Smooth muscle cell (in vitro differentiated cells): Measurements from ENCODE around the gene KRTAP2-4. TPM values are rescaled to one million over a fixed set of nuclear protein-coding genes. Genes with fewer than 3 reads are reported as not detected.
"Not testable (repeated sequence)": the region's sequence is repeated elsewhere in the genome, so short reads cannot be mapped to it uniquely, and the experiment has no call there.

Experiments
- DNase-seq: peaks from one replicate; lab custom pipeline; 2025; ENCODE audit not compliant: unreplicated experiment; lab: John Stamatoyannopoulos, UW
- H2AFZ ChIP-seq: fragments of 200-600 bp; sonication (generic); 2 replicates; pipeline ENCODE4 v1.6.0; 2016; ENCODE audit warnings: antibody characterized with exemption, low read depth, mild to moderate bottlenecking
- H3F3A ChIP-seq: fragments of 200-600 bp; sonication (generic); 2 replicates; pipeline ENCODE4 v1.6.0; 2017; ENCODE audit warnings: antibody characterized with exemption, low read depth
- H3K27ac ChIP-seq: fragments of 200-600 bp; sonication (generic); 2 replicates; pipeline ENCODE4 v1.5.1; 2016; ENCODE audit warnings: low read depth, mild to moderate bottlenecking
- H3K27me3 ChIP-seq: fragments of 200-600 bp; sonication (generic); 2 replicates; pipeline ENCODE4 v1.6.1; 2016; ENCODE audit warnings: low read depth, mild to moderate bottlenecking
- H3K36me3 ChIP-seq: fragments of 200-600 bp; sonication (generic); 2 replicates; pipeline ENCODE4 v1.5.1; 2016; ENCODE audit warnings: low read depth
- H3K4me1 ChIP-seq: fragments of 200-600 bp; sonication (generic); 2 replicates; pipeline ENCODE4 v1.5.1; 2016; ENCODE audit warnings: low read depth
- H3K4me2 ChIP-seq: fragments of 200-600 bp; sonication (generic); 2 replicates; pipeline ENCODE4 v1.6.0; 2016; ENCODE audit warnings: mild to moderate bottlenecking
- H3K4me3 ChIP-seq: fragments of 200-600 bp; sonication (generic); 2 replicates; pipeline ENCODE4 v1.5.1; 2016; ENCODE audit warnings: mild to moderate bottlenecking
- H3K79me2 ChIP-seq: fragments of 200-600 bp; sonication (generic); 2 replicates; pipeline ENCODE4 v1.6.0; 2016; ENCODE audit warnings: low read depth, mild to moderate bottlenecking
- H3K9ac ChIP-seq: fragments of 200-600 bp; sonication (generic); 2 replicates; pipeline ENCODE4 v1.6.0; 2016; ENCODE audit warnings: low read depth
- H3K9me3 ChIP-seq: fragments of 200-600 bp; sonication (generic); replicated peaks from 2 replicates; pipeline ENCODE4 v1.5.1; 2016; ENCODE audit warnings: low read depth
- H4K20me1 ChIP-seq: fragments of 200-600 bp; sonication (generic); 2 replicates; pipeline ENCODE4 v1.6.0; 2016; ENCODE audit warnings: low read depth
- WGBS: methylation state at CpG from one replicate; pipeline ENCODE4 v1.1.7; 2016; ENCODE audit warnings: low lambda C conversion rate; 5-methylcytosine and 5-hydroxymethylcytosine counted together
- polyA plus RNA-seq: library from polyadenylated mRNA; unstranded; fragments of >200 nt; fragmentation: Nextera tagmentation; extraction: Ambion mirVana; gene quantifications from 2 replicates; pipeline ENCODE4 v1.2.1, GENCODE V29; 2016
- total RNA-seq: library from RNA; depleted of rRNA; stranded (reverse); fragments of >200 nt; gene quantifications from 2 replicates; pipeline ENCODE4 v1.2.3, GENCODE V29; 2014
- TF ChIP-seq, protein P1 (sequence below): fragments of 200-600 bp; sonication (generic); IDR thresholded peaks from 2 replicates; pipeline ENCODE4 v1.5.1; 2017; ENCODE audit warnings: borderline replicate concordance, mild to moderate bottlenecking, antibody characterized with exemption; ENCODE audit not compliant: insufficient read depth, poor library complexity, severe bottlenecking

The KRTAP2-4 gene
- total and polyA plus RNA-seq, 2 experiments from 2014 or later = not detected

- Histone ChIP-seq H2AFZ (no peak overlapping the region), H3K9me3 (no peaks in the 10 kb centered on the region), H4K20me1 (no peaks in the 10 kb centered on the region), H3K36me3 (no peaks in the 10 kb centered on the region), H3K4me1 (peaks cover 4% of the 10 kb centered on the region), H3K27me3 (no peaks in the 10 kb centered on the region), H3K9ac (peak overlapping the region; percentile 42), H3F3A (no peaks in the 10 kb centered on the region), H3K4me3 (no peak overlapping the region), H3K4me2 (peak overlapping the region; percentile 46), H3K79me2 (no peaks in the 10 kb centered on the region), H3K27ac (peak overlapping the region; percentile 89)
- TF ChIP-seq, protein P1, sequence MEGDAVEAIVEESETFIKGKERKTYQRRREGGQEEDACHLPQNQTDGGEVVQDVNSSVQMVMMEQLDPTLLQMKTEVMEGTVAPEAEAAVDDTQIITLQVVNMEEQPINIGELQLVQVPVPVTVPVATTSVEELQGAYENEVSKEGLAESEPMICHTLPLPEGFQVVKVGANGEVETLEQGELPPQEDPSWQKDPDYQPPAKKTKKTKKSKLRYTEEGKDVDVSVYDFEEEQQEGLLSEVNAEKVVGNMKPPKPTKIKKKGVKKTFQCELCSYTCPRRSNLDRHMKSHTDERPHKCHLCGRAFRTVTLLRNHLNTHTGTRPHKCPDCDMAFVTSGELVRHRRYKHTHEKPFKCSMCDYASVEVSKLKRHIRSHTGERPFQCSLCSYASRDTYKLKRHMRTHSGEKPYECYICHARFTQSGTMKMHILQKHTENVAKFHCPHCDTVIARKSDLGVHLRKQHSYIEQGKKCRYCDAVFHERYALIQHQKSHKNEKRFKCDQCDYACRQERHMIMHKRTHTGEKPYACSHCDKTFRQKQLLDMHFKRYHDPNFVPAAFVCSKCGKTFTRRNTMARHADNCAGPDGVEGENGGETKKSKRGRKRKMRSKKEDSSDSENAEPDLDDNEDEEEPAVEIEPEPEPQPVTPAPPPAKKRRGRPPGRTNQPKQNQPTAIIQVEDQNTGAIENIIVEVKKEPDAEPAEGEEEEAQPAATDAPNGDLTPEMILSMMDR = no peak
- 24% methylated on average over 2 of the region's 2 CpGs for WGBS
- no peak for DNase-seq
Measured at GRCh38 chr17:41049110-41049509, 16.6 kb downstream of the KRTAP2-4 start.

DNA sequence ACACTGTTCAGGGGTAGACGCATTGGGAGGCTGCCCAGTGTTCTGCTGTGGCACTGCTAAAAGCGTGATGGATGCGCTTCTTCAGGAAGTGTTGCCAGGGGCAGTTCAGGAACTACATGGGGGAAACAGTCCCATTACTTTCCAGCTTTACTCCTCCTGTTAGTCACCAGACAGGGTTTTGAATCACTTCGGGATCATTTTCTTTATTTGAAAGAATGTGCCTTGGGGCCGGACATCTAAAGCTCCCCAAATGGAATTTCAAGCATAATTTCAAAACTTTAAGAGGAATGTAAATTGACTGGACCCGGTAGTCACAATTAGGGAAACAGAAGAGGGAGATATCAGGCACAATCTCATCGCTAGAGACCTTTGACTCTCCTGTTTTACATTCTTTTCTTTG, 17.2 kb downstream of the KRTAP2-4 start:
- Histone ChIP-seq H3K27me3 (no peaks in the 10 kb centered on the region), H4K20me1 (no peaks in the 10 kb centered on the region), H3F3A (no peaks in the 10 kb centered on the region), H3K79me2 (no peaks in the 10 kb centered on the region), H3K9me3 (no peaks in the 10 kb centered on the region), H3K4me1 (peaks cover 4% of the 10 kb centered on the region), H3K27ac (peak overlapping the region; percentile 89), H3K4me3 (no peak overlapping the region), H3K4me2 (peak overlapping the region; percentile 46), H3K9ac (peak overlapping the region; percentile 42), H3K36me3 (no peaks in the 10 kb centered on the region), H2AFZ (no peak overlapping the region)
- 33% methylated on average over 7 of the region's 7 CpGs for WGBS
- TF ChIP-seq, protein P1 = no peak
- no peak for DNase-seq

- not testable (repeated sequence) for H3K4me2 ChIP-seq, H3K36me3 ChIP-seq, H4K20me1 ChIP-seq, H3K9ac ChIP-seq, DNase-seq, H3K4me1 ChIP-seq, H3F3A ChIP-seq, H3K4me3 ChIP-seq, H3K79me2 ChIP-seq, H3K9me3 ChIP-seq, H2AFZ ChIP-seq, H3K27me3 ChIP-seq
- 89% methylated on average over 9 of the region's 33 CpGs for WGBS
- peak within 1 kb of the TSS; percentile 89 for H3K27ac ChIP-seq
Measured at GRCh38 chr17:41046735-41047465, 18.8 kb downstream of the KRTAP2-4 start, which contains the start of gene KRTAP2-1. KRTAP2-1 (minus strand) TSS chr17:41047316; CDS start chr17:41047267, 49 bp downstream.

GRCh38 chr17:41042953-41043352, 22.7 kb downstream of the KRTAP2-4 start:
- H3K4me1 ChIP-seq = no peaks in the 10 kb centered on the region
- no peaks in the 10 kb centered on the region for H4K20me1 ChIP-seq
- no peaks in the 10 kb centered on the region for H3F3A ChIP-seq
- H3K79me2 ChIP-seq = no peaks in the 10 kb centered on the region
- H3K27me3 ChIP-seq = no peaks in the 10 kb centered on the region
- H3K9me3 ChIP-seq = no peaks in the 10 kb centered on the region
- no peak overlapping the region for H3K4me3 ChIP-seq
- no peak overlapping the region for H3K9ac ChIP-seq
- TF ChIP-seq, protein P1 = no peak
- H2AFZ ChIP-seq = no peak overlapping the region
- DNase-seq = no peak
- H3K27ac ChIP-seq = no peak overlapping the region
- no peaks in the 10 kb centered on the region for H3K36me3 ChIP-seq
- WGBS = 100% methylated on average over 1 of the region's 1 CpG
- no peak overlapping the region for H3K4me2 ChIP-seq

DNA sequence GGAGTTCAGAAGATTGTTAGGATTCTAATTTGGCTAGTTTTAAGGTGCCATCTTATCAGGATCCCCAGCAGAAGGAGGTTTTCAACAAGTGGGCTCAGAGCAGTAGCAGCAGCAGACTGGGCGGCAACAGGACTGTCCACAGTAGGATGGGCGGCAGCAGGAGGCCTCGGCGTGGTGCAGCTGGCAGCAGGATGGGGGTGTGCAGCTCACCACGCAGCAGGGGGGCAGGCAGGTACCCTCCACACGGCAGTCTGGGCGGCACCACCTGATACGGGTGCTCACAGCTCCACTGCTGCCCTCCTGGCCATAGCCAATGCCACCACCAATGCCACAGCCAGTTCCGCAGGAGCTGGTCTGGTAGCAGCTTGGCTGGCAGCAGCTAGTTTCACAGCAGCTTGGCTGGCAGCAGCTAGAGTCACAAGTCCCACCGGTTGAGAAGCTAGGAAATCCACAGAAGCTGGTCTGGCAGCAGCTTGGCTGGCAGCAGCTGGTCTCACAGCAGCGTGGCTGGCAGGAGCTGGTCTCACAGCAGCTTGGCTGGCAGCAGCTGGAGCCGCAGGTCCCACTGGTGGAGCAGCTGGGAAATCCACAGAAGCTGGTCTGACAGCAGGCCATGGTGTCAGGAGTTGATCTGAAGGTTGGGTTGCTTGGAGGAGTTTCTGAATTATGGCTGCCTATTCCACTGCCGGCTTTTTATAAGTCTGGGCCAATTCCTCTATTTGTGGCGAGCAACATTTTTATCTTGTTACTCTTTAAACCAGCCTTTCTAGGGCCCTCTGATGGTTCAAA, 24.7 kb downstream of the KRTAP2-4 start, which contains the start of gene KRTAP1-1:
KRTAP1-1 (minus strand) TSS at position 668 of the 789 bp plus-strand sequence; CDS start at position 615, 53 bp downstream.
- not testable (repeated sequence) for H3K9me3 ChIP-seq, H3K4me3 ChIP-seq, H3K9ac ChIP-seq, H3K27me3 ChIP-seq, H3K27ac ChIP-seq, H3K4me1 ChIP-seq, H4K20me1 ChIP-seq, H3K79me2 ChIP-seq, DNase-seq, H2AFZ ChIP-seq, H3K36me3 ChIP-seq, H3K4me2 ChIP-seq, H3F3A ChIP-seq
- WGBS = 86% methylated on average over 14 of the region's 14 CpGs
